Caco-2 (cell line): ENCODE results near the gene PPP1CC. TPM values are rescaled to one million over a fixed set of nuclear protein-coding genes. Genes with fewer than 3 reads are reported as not detected.
A peak's percentile ranks its signal among the peaks of the same experiment; 100 is the strongest.
"Not testable (repeated sequence)": the region's sequence is repeated elsewhere in the genome, so short reads cannot be mapped to it uniquely, and the experiment has no call there.

Experiments used
- BruUV-seq: library from RNA; stranded (reverse); fragments of 400-500 nt; replicated peaks from 2 replicates; lab custom pipeline; 2021; lab: Mats Ljungman, UMichigan
- CTCF ChIA-PET: fragments of 300-600 bp; sonication (Branson Sonifier 250); formaldehyde crosslinking; loops from one replicate; lab custom pipeline; 2022; ENCODE audit warnings: antibody characterized with exemption; lab: Charles Lee
- POLR2A ChIA-PET: fragments of 300-600 bp; sonication (Branson Sonifier 250); formaldehyde crosslinking; loops from one replicate; lab custom pipeline; 2022; ENCODE audit warnings: antibody characterized with exemption; lab: Charles Lee
- DNase-seq, 2 experiments: peaks; one replicate each; pipeline versions ENCODE4 v3.0.0 to v3.0.0-alpha.2; 2020 to 2022
- H3K27me3 ChIP-seq: replicated peaks from 2 replicates; pipeline ENCODE4 v1.6.0; 2011; ENCODE audit warnings: low read length; ENCODE audit not compliant: control insufficient read depth, insufficient read depth
- H3K36me3 ChIP-seq: 2 replicates; pipeline ENCODE4 v1.5.1; 2011; ENCODE audit warnings: low read length; ENCODE audit not compliant: control insufficient read depth, insufficient read depth
- H3K4me1 ChIP-seq: fragments of 250-450 bp; sonication (Bioruptor Pico); 2 replicates; pipeline ENCODE4 v1.5.1; 2020; ENCODE audit warnings: mild to moderate bottlenecking
- H3K4me3 ChIP-seq: 2 replicates; pipeline ENCODE4 v1.5.1; 2011; ENCODE audit warnings: low read depth, mild to moderate bottlenecking, control low read depth, low read length
- H3K9me3 ChIP-seq: fragments of 250-450 bp; sonication (Bioruptor Pico); 2 replicates; pipeline ENCODE4 v1.5.1; 2020; ENCODE audit warnings: mild to moderate bottlenecking, moderate library complexity
- H3K27ac Mint-ChIP-seq: one replicate; pipeline ENCODE4 v1.8.0; 2022; ENCODE audit warnings: mixed read lengths; ENCODE audit not compliant: unreplicated experiment
- H3K27me3 Mint-ChIP-seq: one replicate; pipeline ENCODE4 v1.8.0; 2022; ENCODE audit warnings: mixed read lengths; ENCODE audit not compliant: insufficient read depth, unreplicated experiment
- H3K36me3 Mint-ChIP-seq: one replicate; pipeline ENCODE4 v1.8.0; 2022; ENCODE audit warnings: mild to moderate bottlenecking, mixed read lengths; ENCODE audit not compliant: insufficient read depth, unreplicated experiment
- H3K4me1 Mint-ChIP-seq: one replicate; pipeline ENCODE4 v1.8.0; 2022; ENCODE audit warnings: low read depth, mixed read lengths; ENCODE audit not compliant: unreplicated experiment
- H3K4me3 Mint-ChIP-seq: one replicate; pipeline ENCODE4 v1.8.0; 2022; ENCODE audit warnings: mild to moderate bottlenecking, moderate library complexity, mixed read lengths; ENCODE audit not compliant: unreplicated experiment
- H3K9me3 Mint-ChIP-seq: one replicate; pipeline ENCODE4 v1.8.0; 2022; ENCODE audit warnings: mixed read lengths; ENCODE audit not compliant: unreplicated experiment
- CTCF ChIP-seq, 2 experiments: fragments of 200-600 bp in 1 of 2; IDR thresholded peaks; 1 replicate in 1 of 2; 2 replicates in 1 of 2; pipeline versions ENCODE4 v1.5.1 to v1.8.0; 2011 to 2022; ENCODE audit warnings: antibody characterized with exemption in 1 of 2, control low read depth in 1 of 2, inconsistent platforms in 1 of 2, low read depth in 1 of 2, low read length in 1 of 2, mild to moderate bottlenecking in 1 of 2, moderate library complexity in 1 of 2; ENCODE audit not compliant: insufficient read depth in 1 of 2, severe bottlenecking in 1 of 2, unreplicated experiment in 1 of 2
- intact Hi-C: fragments of 100-400 bp; cut with micrococcal nuclease; formaldehyde crosslinking; loops from one replicate; pipeline ENCODE4 v1.10.0; 2022; ENCODE audit not compliant: unreplicated experiment
- total RNA-seq: library from RNA; stranded (reverse); gene quantifications from 2 replicates; pipeline ENCODE4 v1.2.3, GENCODE V29; 2022

PPP1CC gene
- total RNA-seq, 1 experiment from 2014 or later = 213 TPM

- Mint-ChIP-seq H3K4me1 (peaks cover 13% of the 10 kb centered on the region), H3K36me3 (peaks cover 52% of the 10 kb centered on the region), H3K4me3 (peak overlapping the region; percentile 39), H3K27me3 (no peaks in the 10 kb centered on the region), H3K27ac (no peak overlapping the region), H3K9me3 (no peaks in the 10 kb centered on the region)
- H3K4me3 ChIP-seq = no peak overlapping the region
- no peak for TF ChIP-seq CTCF (IDR thresholded peaks at IDR 0.05; ENCODE audit: insufficient read depth in 1 of 2, low read depth in 1 of 2, low read length in 1 of 2, severe bottlenecking in 1 of 2, unreplicated experiment in 1 of 2)
- no peaks in the 10 kb centered on the region for H3K9me3 ChIP-seq
- POLR2A ChIA-PET = no interaction called here
- no peak for DNase-seq
- no peaks in the 10 kb centered on the region for H3K27me3 ChIP-seq
- H3K36me3 ChIP-seq = peaks cover 4% of the 10 kb centered on the region
- intact Hi-C loops = loop anchor here (5.0 to 10.0 kb wide), 2 partner anchors 85 to 1168 kb away; partner anchors contain the start of genes MMAB and MVK
- peaks cover 22% of the 10 kb centered on the region; the same call in 1 of the 2 replicates for H3K4me1 ChIP-seq
- no TSS peak for BruUV-seq
- CTCF ChIA-PET = no interaction called here
Measured at GRCh38 chr12:110739894-110740293, 2.8 kb downstream of the PPP1CC start.

GRCh38 chr12:110739488-110739887 is 3.2 kb downstream of the PPP1CC start:
- Histone ChIP-seq H3K27me3 (no peaks in the 10 kb centered on the region), H3K4me3 (no peak overlapping the region), H3K9me3 (no peaks in the 10 kb centered on the region), H3K36me3 (peaks cover 4% of the 10 kb centered on the region), H3K4me1 (peaks cover 22% of the 10 kb centered on the region; the same call in 1 of the 2 replicates)
- CTCF ChIA-PET = no interaction called here
- BruUV-seq = no TSS peak
- DNase-seq = no peak
- Mint-ChIP-seq H3K4me1 (peaks cover 13% of the 10 kb centered on the region), H3K27me3 (no peaks in the 10 kb centered on the region), H3K36me3 (peaks cover 56% of the 10 kb centered on the region), H3K4me3 (no peak overlapping the region), H3K9me3 (no peaks in the 10 kb centered on the region), H3K27ac (no peak overlapping the region)
- TF ChIP-seq CTCF (IDR thresholded peaks at IDR 0.05; ENCODE audit: insufficient read depth in 1 of 2, low read depth in 1 of 2, low read length in 1 of 2, severe bottlenecking in 1 of 2, unreplicated experiment in 1 of 2) = no peak
- POLR2A ChIA-PET = no interaction called here
- intact Hi-C loops = no loop called here

- H3K4me1 ChIP-seq = peaks cover 17% of the 10 kb centered on the region; the same call in 1 of the 2 replicates
- Mint-ChIP-seq H3K9me3 (no peaks in the 10 kb centered on the region), H3K4me3 (no peak overlapping the region), H3K4me1 (peaks cover 15% of the 10 kb centered on the region), H3K27ac (no peak overlapping the region), H3K27me3 (no peaks in the 10 kb centered on the region), H3K36me3 (peaks cover 69% of the 10 kb centered on the region)
- BruUV-seq = no TSS peak
- H3K4me3 ChIP-seq = no peak overlapping the region
- H3K36me3 ChIP-seq = peaks cover 4% of the 10 kb centered on the region
- CTCF ChIA-PET = interaction anchor here (1.5 kb wide), 1 partner anchor 150 kb away, joined by 3 read pairs; no protein-coding TSS in a partner anchor
- no peaks in the 10 kb centered on the region for H3K9me3 ChIP-seq
- no peak for DNase-seq
- intact Hi-C loops = no loop called here
- H3K27me3 ChIP-seq = no peaks in the 10 kb centered on the region
- TF ChIP-seq CTCF (IDR thresholded peaks at IDR 0.05; ENCODE audit: insufficient read depth in 1 of 2, low read depth in 1 of 2, low read length in 1 of 2, severe bottlenecking in 1 of 2, unreplicated experiment in 1 of 2) = no peak
- POLR2A ChIA-PET = no interaction called here
Measured at GRCh38 chr12:110737532-110737931, 5.2 kb downstream of the PPP1CC start.

- H3K9me3 ChIP-seq, H3K27me3 Mint-ChIP-seq, BruUV-seq, H3K27me3 ChIP-seq, H3K36me3 ChIP-seq, POLR2A ChIA-PET, H3K4me3 ChIP-seq, intact Hi-C loops, DNase-seq, H3K9me3 Mint-ChIP-seq, H3K4me3 Mint-ChIP-seq, H3K27ac Mint-ChIP-seq: not testable (repeated sequence)
- CTCF ChIA-PET = interaction anchor here (1.5 kb wide), 1 partner anchor 151 kb away, joined by 3 read pairs; no protein-coding TSS in a partner anchor
- peaks cover 71% of the 10 kb centered on the region for H3K36me3 Mint-ChIP-seq
- H3K4me1 Mint-ChIP-seq = peaks cover 15% of the 10 kb centered on the region
- peaks cover 17% of the 10 kb centered on the region; the same call in 1 of the 2 replicates for H3K4me1 ChIP-seq
Measured at GRCh38 chr12:110737016-110737415, 5.7 kb downstream of the PPP1CC start.
